SH-SY5Y (cell line): ENCODE measurements around the gene TMEM271.

ENCODE experiments used
- GATA2 ChIP-seq: IDR thresholded peaks from 2 replicates; pipeline ENCODE4 v1.6.1; 2011; ENCODE audit warnings: mild to moderate bottlenecking, low read depth, low read length
- GATA3 ChIP-seq: IDR thresholded peaks from 2 replicates; pipeline ENCODE4 v1.6.1; 2011; ENCODE audit warnings: low read depth, mild to moderate bottlenecking, low read length, moderate library complexity

GRCh38 chr4:529563-529962 is 46.5 kb downstream of the TMEM271 start:
- TF ChIP-seq GATA2 (no peak), GATA3 (no peak)
